ENCODE results near the gene WDR87. TPM values are rescaled to one million over a fixed set of nuclear protein-coding genes. Genes with fewer than 3 reads are reported as not detected.

WDR87 gene
- total RNA-seq (ENCODE audit: low replicate concordance): not detected in 2 replicates

DNA sequence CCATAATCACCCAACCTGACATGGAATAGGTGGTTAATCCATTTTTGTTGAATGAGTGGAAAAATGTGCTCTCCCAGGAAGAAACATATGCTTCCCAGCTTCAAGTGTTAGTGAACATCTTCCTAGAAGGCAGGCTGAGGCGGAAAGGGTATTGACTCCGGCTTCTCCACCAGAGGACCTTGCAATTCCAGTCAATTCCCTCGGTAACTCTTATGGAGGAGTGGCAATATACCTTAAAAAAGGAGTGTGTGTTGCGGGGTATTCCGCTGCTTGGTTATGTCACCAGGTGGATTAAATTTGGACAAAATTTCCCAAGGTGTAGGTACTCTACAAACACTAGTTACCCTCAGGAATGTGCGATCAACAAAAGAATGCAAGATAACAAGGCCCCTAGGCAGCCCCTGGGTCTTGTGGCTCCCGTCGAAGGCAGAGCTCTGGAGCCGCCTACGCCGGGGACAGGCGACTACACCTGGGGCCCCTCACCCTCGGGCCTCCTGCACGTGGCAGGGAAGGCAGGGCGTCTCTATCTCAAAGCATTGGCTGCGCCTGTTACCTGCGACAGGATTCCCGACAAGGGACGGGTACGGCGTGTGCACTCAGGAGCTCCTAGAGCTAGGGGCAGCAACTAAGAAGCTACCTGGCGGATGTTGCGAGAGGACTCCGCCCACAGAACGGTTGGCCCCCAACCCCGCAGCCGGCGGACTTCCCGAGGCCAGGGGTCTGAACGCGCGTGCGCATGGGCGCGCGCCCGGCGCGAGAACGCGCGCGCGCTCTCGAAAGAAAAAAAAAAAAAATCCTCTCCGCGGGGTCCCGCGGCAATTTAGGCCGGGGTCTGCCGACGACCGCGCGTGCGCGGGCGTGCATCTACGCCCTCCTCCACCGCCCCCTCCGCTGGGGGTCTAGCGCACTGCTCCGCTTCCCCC, at the start of gene WDR87:
Gene WDR87 (minus strand): TSS at position 649 of the 923 bp plus-strand sequence. CDS start 8,355 bp downstream, outside the sequence.
- Mint-ChIP-seq H3K4me1 (peaks cover 27% of the 10 kb centered on the region), H3K36me3 (peaks cover 2% of the 10 kb centered on the region), H3K9me3 (no peaks in the 10 kb centered on the region), H3K27ac (peak within 1 kb of the TSS; percentile 74), H3K4me3 (peak within 1 kb of the TSS; percentile 93), H3K27me3 (ENCODE audit: insufficient read depth, low read depth) (no peaks in the 10 kb centered on the region)
- Histone ChIP-seq H3K36me3 (no peaks in the 10 kb centered on the region), H3F3A (ENCODE audit: low read depth) (peaks cover 13% of the 10 kb centered on the region), H3K4me2 (peak within 1 kb of the TSS; percentile 84), H3K27me3 (no peaks in the 10 kb centered on the region), H3K27ac (peak within 1 kb of the TSS; percentile 86), H3K79me2 (ENCODE audit: low read depth) (peaks cover 40% of the 10 kb centered on the region), H3K9ac (peak within 1 kb of the TSS; percentile 70), H3K4me3 (peak within 1 kb of the TSS; percentile 93), H3K4me1 (peaks cover 14% of the 10 kb centered on the region), H4K20me1 (ENCODE audit: low read depth) (peaks cover 34% of the 10 kb centered on the region), H2AFZ (replicated peaks) (peak within 1 kb of the TSS; percentile 89), H3K9me3 (ENCODE audit: low read depth) (no peaks in the 10 kb centered on the region)
- TF ChIP-seq EZH2 (IDR thresholded peaks at IDR 0.05): no peak
- TF ChIP-seq, protein P1, sequence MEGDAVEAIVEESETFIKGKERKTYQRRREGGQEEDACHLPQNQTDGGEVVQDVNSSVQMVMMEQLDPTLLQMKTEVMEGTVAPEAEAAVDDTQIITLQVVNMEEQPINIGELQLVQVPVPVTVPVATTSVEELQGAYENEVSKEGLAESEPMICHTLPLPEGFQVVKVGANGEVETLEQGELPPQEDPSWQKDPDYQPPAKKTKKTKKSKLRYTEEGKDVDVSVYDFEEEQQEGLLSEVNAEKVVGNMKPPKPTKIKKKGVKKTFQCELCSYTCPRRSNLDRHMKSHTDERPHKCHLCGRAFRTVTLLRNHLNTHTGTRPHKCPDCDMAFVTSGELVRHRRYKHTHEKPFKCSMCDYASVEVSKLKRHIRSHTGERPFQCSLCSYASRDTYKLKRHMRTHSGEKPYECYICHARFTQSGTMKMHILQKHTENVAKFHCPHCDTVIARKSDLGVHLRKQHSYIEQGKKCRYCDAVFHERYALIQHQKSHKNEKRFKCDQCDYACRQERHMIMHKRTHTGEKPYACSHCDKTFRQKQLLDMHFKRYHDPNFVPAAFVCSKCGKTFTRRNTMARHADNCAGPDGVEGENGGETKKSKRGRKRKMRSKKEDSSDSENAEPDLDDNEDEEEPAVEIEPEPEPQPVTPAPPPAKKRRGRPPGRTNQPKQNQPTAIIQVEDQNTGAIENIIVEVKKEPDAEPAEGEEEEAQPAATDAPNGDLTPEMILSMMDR (IDR thresholded peaks at IDR 0.05): no peak
- TF ChIP-seq EZH2phosphoT487 (IDR thresholded peaks at IDR 0.05): no peak
- peak; percentile 96 for DNase-seq (ENCODE audit: low spot score)

DNA sequence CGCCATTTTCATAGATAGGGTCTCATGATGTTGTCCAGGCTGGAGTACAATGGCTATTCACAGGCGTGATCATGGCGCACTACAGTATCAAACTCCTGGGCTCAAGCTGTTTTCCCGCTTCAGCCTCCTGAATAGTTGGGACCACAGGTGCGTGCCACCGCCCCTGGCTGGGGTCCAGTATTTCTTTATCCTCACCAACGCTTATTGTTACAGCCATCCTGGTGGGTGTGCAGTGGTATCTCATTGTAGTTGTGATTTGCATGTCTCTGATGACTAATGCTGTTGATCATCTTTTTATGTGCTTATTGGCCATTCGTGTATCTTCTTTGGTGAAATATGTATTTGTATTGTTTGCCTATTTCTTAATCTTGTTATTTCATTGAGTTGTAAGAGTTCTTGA, 49.6 kb upstream of the WDR87 start:
- H3K27ac Mint-ChIP-seq: no peak overlapping the region
- Histone ChIP-seq H3K4me3 (no peak overlapping the region), H3K36me3 (no peaks in the 10 kb centered on the region), H3K79me2 (ENCODE audit: low read depth) (peaks cover 88% of the 10 kb centered on the region), H3K4me1 (peaks cover 39% of the 10 kb centered on the region), H3K4me2 (no peak overlapping the region), H4K20me1 (ENCODE audit: low read depth) (no peaks in the 10 kb centered on the region), H3K27me3 (no peaks in the 10 kb centered on the region), H2AFZ (replicated peaks) (no peak overlapping the region), H3K27ac (no peak overlapping the region), H3F3A (ENCODE audit: low read depth) (peaks cover 39% of the 10 kb centered on the region), H3K9ac (no peak overlapping the region), H3K9me3 (ENCODE audit: low read depth) (no peaks in the 10 kb centered on the region)
- peaks cover 23% of the 10 kb centered on the region for H3K9me3 Mint-ChIP-seq
- DNase-seq (ENCODE audit: low spot score): no peak
- H3K27me3 Mint-ChIP-seq (ENCODE audit: insufficient read depth, low read depth): peaks cover 8% of the 10 kb centered on the region
- H3K4me1 Mint-ChIP-seq: peaks cover 41% of the 10 kb centered on the region
- H3K4me3 Mint-ChIP-seq: no peak overlapping the region
- TF ChIP-seq EZH2 (IDR thresholded peaks at IDR 0.05) (no peak), EZH2phosphoT487 (IDR thresholded peaks at IDR 0.05) (no peak)
- TF ChIP-seq, protein P1 (IDR thresholded peaks at IDR 0.05): no peak
- peaks cover 14% of the 10 kb centered on the region for H3K36me3 Mint-ChIP-seq

DNA sequence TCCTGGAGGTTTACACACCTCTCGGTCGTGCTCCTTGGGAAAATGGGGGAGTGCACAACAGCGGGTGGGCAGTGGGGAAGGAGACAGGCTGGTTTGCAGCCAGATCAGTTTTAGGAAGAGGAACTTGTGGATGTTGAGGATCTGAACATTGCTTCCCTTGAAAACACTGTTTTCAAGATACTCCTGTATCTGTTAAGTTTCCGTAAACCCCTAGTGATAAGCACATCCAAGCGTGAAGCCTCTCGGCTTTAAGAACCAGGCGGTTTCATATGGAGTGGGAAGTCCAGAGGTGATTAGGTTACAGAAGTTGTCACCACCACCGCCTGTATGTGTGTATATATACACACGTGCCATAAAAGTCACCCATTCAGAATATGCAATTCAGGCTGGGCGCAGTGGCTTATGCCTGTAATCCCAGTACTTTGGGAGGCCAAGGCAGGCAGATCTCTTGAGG, 48.1 kb upstream of the WDR87 start:
- H3K27me3 ChIP-seq: no peaks in the 10 kb centered on the region
- H3K4me3 ChIP-seq: peak overlapping the region; percentile 12
- TF ChIP-seq EZH2 (IDR thresholded peaks at IDR 0.05) (no peak), EZH2phosphoT487 (IDR thresholded peaks at IDR 0.05) (no peak)
- TF ChIP-seq, protein P1 (IDR thresholded peaks at IDR 0.05): no peak
- Mint-ChIP-seq H3K4me3 (no peak overlapping the region), H3K9me3 (peaks cover 17% of the 10 kb centered on the region), H3K36me3 (peaks cover 17% of the 10 kb centered on the region), H3K27me3 (ENCODE audit: insufficient read depth, low read depth) (peaks cover 11% of the 10 kb centered on the region), H3K27ac (peak overlapping the region; percentile 86), H3K4me1 (peaks cover 43% of the 10 kb centered on the region)
- H2AFZ ChIP-seq (replicated peaks): no peak overlapping the region
- H3K9ac ChIP-seq: no peak overlapping the region
- H3K4me1 ChIP-seq: peaks cover 39% of the 10 kb centered on the region
- H3K4me2 ChIP-seq: peak overlapping the region; percentile 70
- no peaks in the 10 kb centered on the region for H3K36me3 ChIP-seq
- peaks cover 39% of the 10 kb centered on the region for H3F3A ChIP-seq (ENCODE audit: low read depth)
- H3K79me2 ChIP-seq (ENCODE audit: low read depth): peaks cover 88% of the 10 kb centered on the region
- no peaks in the 10 kb centered on the region for H4K20me1 ChIP-seq (ENCODE audit: low read depth)
- H3K27ac ChIP-seq: peak overlapping the region; percentile 95
- peak; percentile 58 for DNase-seq (ENCODE audit: low spot score)
- no peaks in the 10 kb centered on the region for H3K9me3 ChIP-seq (ENCODE audit: low read depth)

Data from neural progenitor cell (in vitro differentiated cells).